ENCODE measurements around the gene RPIA.

DNA sequence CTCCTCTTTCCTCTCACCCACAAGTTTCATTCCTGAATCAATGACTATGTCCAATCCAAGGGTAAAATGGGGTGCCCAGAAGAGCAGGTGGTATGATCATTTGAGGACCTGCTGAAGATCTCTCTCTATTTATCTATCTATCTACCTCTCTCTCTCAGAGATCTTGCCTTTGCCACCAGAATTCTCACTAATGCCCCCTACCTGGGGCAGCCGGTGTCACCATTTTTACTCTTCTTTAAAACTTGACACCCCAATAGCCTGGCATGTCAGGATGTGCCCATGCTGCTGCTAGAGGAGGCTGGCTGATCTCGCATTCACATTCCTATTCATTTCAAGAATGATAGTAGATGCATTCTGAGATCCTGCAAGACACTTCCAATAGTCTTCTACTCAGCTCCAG is 24.3 kb upstream of the RPIA start:
- TF ChIP-seq CTCF (IDR thresholded peaks at IDR 0.05; ENCODE audit: low read depth, low read length) (0 out of 2 replicates have a peak, but pooled peaks have one; percentile 11), EZH2phosphoT487 (IDR thresholded peaks at IDR 0.05; ENCODE audit: low read depth) (no peak)

All from OCI-LY3 (cell line).